DOHH2 (cell line): Measurements from ENCODE around the gene NOL4L.

Experiments
- EZH2phosphoT487 ChIP-seq: fragments of 200-600 bp; sonication (generic); IDR thresholded peaks from 2 replicates; pipeline ENCODE4 v1.6.1; 2017; ENCODE audit warnings: borderline replicate concordance, mild to moderate bottlenecking, antibody characterized with exemption, low read length, moderate library complexity, mixed read lengths
- TF ChIP-seq, protein P1 (sequence below): fragments of 200-600 bp; sonication (generic); IDR thresholded peaks from one replicate; pipeline ENCODE4 v1.5.1; 2014; ENCODE audit warnings: antibody characterized with exemption, mild to moderate bottlenecking, low read depth, low read length; ENCODE audit not compliant: poor library complexity, severe bottlenecking

DNA sequence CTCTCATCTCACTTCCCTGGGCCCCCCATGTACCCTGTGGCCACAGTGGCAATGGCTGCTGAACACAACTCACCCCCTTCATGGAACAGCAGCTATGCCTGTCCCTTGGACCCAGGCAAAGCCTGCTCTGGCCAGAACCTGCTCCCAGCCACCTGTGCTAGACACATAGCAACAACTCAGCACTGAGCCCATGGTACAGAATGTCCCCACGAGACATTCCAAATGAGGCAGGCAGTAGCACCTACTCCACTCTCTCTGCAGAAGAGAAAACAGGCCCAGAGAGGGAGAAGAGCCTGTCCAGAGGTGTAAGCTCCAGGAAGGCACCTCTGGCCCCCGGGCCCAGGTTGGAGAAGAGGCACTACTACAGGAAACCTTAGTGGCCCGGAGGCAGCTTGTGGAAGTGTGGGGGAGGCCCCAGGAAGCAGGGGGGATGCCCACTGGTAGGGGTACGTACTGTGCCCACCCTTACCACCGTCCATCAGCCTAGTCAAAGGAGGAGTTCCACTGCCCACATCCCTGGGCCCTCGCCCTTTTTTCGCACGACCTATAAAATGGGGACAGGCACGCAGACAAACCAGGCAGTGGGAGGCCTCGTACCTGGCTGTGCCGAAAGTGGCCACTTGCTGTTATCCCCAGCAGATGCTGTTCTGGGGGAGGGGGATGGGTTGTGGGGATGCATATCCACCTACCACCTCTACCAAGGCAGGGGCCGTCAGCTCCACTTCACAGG, 129.8 kb downstream of the NOL4L start:
- TF ChIP-seq, protein P1, sequence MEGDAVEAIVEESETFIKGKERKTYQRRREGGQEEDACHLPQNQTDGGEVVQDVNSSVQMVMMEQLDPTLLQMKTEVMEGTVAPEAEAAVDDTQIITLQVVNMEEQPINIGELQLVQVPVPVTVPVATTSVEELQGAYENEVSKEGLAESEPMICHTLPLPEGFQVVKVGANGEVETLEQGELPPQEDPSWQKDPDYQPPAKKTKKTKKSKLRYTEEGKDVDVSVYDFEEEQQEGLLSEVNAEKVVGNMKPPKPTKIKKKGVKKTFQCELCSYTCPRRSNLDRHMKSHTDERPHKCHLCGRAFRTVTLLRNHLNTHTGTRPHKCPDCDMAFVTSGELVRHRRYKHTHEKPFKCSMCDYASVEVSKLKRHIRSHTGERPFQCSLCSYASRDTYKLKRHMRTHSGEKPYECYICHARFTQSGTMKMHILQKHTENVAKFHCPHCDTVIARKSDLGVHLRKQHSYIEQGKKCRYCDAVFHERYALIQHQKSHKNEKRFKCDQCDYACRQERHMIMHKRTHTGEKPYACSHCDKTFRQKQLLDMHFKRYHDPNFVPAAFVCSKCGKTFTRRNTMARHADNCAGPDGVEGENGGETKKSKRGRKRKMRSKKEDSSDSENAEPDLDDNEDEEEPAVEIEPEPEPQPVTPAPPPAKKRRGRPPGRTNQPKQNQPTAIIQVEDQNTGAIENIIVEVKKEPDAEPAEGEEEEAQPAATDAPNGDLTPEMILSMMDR, result no peak
- no peak for TF ChIP-seq EZH2phosphoT487
